Anterior cingulate cortex (tissue), 58 donors: Measurements from ENCODE around the gene C1D.
"Not testable (repeated sequence)": the region's sequence is repeated elsewhere in the genome, so short reads cannot be mapped to it uniquely, and the experiment has no call there.

Source experiments
- DNase-seq, 58 donors: peaks; one replicate each; lab custom pipeline; 2025; lab: John Stamatoyannopoulos, UW

C1D gene

DNA sequence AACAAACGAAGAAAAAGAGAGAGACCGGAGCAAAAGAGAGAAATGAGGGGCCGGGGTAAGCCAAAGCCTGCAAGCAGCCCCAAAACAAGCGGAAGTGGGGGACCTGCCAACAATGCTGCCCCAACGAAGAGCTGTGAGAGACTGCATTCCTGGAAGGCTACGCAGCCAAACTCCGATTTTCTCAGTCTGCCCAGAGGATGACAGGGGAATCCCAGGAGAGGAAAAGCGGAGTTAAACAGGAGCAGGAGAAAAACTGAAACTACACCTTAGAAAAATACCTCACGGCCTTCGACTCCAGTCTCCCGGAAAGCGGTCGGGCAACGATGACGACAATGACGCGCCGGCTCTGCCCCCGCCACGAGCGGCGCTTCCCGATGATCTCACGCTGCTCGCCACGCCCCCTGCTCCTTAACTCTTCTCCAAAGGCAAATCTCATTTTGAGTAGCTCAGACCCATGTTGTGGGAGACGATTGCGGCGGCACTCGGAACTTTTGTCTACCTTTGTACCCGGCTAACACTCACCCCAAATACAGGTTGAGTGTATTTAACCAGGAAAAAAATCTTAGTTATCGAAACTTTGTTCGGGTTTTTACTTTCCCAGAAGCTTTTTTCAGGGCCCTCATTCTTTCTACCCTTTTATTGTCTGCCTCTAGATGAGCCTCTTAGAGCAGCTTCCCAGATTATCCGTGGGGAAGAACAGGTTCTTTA, at the start of gene C1D:
Gene C1D (minus strand): TSS at position 325 of the 708 bp plus-strand sequence. CDS start 15,694 bp downstream, outside the sequence.
- peak; percentile 18 to 93 (median 84) for DNase-seq

DNA sequence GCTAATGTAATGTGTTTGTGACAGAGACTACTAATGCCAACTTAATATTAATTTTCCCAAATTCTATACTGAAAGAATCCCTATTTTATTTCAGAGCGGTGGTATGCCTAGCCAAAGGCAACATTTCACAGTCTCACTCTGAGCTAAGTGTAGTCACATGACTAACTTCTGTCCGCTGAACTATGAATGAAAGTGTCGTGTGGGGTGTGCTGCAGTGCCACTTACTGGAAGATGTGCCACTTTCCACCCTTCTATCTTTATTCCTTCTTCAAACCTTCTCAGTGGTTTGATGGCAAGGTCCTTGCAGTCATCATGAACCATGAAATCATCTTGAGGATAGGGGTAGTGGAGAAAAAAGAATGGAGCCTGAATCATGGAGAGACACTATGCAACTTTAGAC, 47.3 kb upstream of the C1D start:
- no peak for DNase-seq

DNA sequence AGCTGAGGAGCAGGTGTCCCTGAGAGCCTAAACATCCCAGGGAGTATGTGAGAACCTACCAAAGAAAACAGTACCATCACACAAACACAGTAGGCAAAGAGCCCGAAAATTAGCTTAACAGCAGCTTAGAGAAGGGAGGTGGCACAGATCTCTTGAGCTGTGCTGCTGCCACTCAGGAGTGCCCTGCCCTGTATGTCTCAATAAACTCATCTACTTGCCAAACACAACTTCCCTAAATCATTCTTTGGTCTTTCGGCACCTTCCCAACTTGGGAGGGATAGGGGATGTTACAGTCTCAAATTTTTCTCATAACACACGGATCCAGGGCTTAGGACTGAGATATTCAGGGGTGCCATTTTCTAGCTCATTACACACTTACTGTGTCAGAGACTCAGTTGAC, 45.3 kb upstream of the C1D start:
- no peak for DNase-seq

GRCh38 chr2:68107475-68107874, 44.7 kb upstream of the C1D start:
- no peak for DNase-seq

GRCh38 chr2:68104111-68104835, 41.5 kb upstream of the C1D start:
- no peak for DNase-seq

DNA sequence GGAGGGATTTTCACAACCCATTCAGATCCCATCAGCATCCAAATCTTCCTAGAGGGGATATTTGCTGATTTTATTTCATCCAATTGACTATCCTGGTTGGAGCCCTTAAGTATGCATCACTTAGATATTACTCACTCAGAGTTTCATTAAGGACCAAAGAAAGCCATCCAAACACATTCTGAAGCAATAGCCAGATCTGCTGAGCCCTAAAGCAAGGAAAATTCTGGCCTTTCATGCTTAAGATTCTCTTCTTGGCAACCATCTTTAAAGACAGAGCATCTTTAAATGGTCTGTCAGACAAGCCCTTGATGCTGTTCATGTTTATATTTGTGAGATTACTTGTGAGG, 40.9 kb upstream of the C1D start:
- no peak for DNase-seq

DNA sequence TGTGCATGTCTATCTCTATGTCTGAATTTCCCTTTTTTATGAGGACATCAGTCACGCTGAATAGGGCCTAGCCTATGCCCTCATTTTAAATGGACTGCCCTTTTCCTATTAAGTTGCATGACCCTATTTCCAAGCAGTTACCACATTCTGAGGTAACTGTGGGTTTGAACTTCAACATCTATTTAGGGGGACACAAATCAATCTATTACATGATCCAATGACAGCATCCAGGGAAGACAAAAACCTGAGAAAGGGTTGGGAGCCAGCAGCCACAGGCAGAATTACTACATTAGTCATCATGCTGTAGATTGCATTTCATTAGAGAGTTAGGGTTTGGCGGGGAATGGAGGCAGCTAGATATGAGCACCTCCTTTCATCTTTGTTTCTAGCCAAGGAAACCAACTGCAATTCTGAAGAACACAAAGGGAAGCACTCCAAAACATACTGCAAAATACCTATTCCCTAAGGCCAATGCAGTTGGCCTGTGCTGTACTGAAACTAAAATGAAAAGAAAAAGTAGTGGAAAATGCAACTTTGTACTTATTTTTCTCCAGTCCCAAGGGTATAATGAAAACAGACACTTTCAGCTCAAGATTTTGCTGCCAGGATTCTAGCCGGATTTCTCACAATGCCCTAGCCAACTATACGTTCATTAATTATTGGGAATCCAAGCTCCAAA, 40.4 kb upstream of the C1D start:
- no peak for DNase-seq

GRCh38 chr2:68100189-68100588, 37.4 kb upstream of the C1D start:
- DNase-seq, result no peak

DNA sequence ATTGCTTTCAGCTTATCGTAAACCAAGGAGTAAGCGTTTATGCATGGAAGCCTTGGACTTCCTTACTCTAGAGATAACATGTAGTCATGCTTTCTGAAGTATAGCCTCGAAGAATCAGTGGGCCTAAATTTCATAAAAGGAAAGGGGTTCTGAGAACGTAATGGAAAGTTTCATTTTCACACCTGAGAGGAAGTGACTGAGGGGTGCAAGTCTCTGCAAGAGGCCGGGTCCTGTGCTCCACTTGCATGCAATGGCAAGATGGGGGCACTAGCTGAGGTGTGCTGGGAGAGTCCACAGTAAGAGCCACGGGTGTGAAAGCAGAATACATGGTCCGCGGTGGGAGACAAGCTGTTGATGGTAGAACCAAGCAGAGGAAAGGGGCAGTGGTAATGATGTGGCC, 36.5 kb upstream of the C1D start:
- DNase-seq, result no peak

GRCh38 chr2:68098291-68098797, 35.5 kb upstream of the C1D start:
- no peak for DNase-seq

GRCh38 chr2:68094111-68094510, 31.3 kb upstream of the C1D start:
- no peak for DNase-seq

DNA sequence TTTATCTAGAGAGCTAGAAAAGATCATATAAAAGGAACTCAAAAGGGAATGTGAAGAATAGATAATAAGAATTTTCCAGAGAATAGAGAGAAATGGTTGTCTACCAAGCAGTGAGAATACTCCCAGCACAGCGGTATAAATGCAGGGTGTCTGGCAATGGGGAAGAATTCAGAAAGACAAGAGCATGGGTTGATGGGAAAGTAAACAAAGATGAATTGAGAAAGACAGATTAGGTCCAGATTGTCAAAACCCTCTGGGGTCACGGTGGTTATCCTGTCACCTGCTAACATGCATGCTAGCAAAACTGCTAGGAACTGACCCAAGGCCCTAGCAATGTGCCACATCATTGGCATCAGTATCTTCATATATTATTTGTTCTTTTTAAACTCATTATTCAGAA, 30.8 kb upstream of the C1D start:
- no peak for DNase-seq

GRCh38 chr2:68091439-68092034, 28.7 kb upstream of the C1D start:
- DNase-seq, result no peak

DNA sequence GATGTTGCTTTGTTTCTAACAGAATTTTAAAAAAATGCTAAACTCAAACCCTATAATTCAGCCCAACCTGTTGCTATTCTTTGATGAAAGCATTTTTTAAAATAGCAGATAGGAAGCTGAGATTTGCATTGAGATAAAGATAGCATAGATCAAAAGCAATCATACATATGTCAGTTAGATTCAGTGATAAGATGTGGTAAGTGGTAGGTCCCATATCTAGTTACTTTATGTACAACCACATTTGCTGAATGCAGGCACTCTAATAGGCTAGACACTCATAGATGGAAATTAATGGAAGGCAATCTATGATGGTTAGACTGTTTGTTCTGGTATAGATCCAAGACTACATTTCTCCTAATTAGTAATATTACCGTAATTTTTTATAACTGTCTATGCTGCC, 27.2 kb upstream of the C1D start:
- no peak for DNase-seq

DNA sequence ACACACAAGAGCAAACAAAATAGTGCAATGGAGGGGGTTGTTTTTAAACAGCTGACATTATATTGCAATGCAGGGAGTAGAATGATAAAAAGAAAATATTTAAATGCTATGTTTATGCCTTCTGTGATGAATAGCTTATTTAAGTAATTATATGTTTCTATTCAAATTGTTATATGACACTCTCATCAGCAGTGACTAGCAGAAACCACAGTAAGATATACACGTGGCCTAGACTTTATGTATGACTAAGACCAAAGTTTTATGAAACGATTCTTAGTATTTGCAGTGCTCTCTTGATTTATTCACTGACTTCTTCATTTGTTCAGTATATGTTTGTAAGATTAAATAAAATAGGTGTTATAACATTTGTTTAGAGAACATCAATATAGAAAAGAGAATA, 26.1 kb upstream of the C1D start:
- no peak for DNase-seq

DNA sequence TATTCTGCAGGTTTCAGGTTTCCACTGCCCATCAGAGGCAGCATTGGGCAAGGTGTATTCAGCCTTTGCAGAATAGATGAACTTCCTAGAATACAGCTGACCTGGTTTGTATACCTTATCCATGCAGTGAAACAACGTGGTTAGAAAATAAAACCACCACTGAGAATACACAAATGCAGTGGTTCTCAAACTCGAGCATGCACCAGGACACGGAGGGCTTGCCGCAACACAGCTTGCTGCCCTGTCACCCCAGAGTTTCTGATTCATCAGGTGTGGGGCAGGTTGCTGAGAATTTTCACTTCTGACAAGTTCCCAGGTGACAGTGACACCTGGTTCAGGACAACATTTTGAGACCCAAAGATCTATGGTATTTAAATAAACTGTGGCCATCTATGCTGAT, 23.4 kb upstream of the C1D start:
- no peak for DNase-seq

GRCh38 chr2:68083346-68083745, 20.5 kb upstream of the C1D start:
- DNase-seq, result no peak

GRCh38 chr2:68074050-68074449, 11.2 kb upstream of the C1D start:
- DNase-seq, result no peak

GRCh38 chr2:68063797-68064646, 1.2 kb upstream of the C1D start:
- DNase-seq, result not testable (repeated sequence)

GRCh38 chr2:68060652-68061051, 2.2 kb downstream of the C1D start:
- no peak for DNase-seq
